GM18517 (cell line): ENCODE results near the gene EEIG1.
"Not testable (repeated sequence)": the region's sequence is repeated elsewhere in the genome, so short reads cannot be mapped to it uniquely, and the experiment has no call there.

Experiments used
- ATAC-seq: cut with Tn5 transposase; IDR thresholded peaks from one replicate; pipeline ENCODE4 v1.9.1; 2021; ENCODE audit warnings: mild to moderate bottlenecking, moderate library complexity; ENCODE audit not compliant: unreplicated experiment

EEIG1 gene

DNA sequence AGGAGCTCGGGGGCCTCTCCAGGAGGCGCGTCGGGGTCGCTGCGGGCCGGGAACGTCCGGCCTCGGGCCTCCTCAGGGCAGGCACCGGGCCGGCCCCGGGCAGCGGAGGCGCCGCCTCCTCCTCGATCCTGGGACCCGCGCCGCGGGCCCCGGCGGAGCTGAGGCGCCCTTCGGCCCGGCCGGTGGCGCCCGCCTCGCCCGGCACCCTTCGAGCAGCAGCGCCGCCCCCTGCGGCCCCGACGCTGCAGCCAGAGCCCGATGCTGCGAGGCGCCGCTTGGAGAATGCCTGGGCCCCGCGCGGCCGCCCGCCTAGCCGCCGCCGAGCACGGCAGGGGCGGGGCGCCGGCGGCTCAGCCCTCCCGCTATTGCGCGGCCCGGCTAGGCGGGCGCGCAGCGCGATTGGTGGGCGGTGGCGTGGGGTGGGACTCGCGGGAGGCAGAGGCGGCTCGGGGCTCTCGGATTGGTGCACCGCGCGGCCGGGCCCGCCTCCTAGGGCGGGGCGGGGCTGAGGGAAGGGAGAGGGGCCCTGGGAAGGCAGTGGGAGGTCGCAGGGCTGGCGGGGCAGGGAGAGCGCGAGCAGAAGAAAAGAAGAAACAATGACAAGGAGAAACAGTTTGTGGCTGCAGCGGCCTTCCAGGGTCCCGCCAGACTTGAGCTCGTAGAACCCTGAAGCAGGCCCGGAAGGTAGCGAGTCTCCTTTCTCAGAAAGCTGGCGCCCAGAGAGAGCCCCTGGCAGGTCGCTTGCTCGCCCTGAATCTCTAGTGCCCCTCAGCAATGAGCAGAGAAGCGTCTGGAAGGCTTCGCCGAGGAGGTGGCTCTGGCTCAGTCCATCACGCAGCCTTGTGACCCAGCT, at the start of gene EEIG1:
Gene EEIG1 (minus strand): TSS at position 284 of the 853 bp plus-strand sequence. CDS start 852 bp downstream, outside the sequence.
- peak; percentile 50 for ATAC-seq

DNA sequence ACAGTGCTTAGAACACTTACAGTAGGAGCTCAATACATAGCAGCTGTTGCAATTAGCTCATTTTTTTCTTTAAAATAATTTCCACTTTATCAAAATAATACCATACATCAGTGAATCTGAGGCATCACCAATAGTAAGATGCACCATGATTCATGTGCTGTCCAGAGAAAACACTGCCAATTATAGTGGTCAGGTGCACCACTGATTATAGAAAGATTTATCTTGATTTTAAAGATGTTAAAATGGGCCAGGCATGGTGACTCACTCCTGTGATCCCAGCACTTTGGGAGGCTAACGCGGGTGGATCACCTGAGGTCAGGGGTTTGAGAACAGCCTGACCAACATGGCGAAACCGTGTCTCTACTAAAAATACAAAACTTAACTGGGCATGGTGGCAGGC, 46.9 kb upstream of the EEIG1 start:
- ATAC-seq = no peak

DNA sequence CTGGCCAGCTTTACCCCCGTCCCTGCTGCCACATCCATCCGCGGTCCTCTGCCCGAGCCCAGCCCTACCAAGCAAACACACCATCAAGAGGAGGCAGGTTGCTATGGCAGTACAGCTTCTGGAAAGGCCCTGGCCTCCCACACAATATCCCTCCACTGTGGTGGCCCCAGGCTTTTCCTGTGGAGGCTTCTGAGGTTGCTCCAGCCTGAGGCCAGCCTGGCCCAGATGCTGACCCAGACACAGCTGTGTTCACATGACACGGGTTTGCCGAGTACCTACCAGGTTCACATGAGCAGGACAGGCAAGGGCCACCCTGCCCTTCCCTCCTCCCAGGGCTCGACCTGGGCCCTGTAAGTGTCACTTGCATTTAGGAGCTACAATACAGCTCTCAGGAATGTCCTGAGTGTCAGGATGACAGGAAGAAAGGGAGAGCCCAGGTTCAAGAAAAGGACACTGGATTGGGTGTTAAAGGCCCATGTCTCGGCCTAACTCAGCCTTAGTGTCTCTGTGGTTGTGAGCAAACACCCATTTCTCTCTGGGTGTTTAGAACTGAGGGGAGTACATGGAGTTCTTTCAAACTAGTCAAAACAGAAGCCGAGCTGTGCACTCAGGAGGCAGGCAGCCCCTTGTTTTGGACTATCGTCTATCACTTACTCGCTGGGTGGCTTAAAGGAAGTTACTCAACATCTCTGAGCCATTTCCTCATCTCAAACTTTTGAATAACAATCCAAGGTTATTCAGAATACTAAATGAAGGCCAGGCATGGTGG, 46.2 kb upstream of the EEIG1 start:
- no peak for ATAC-seq

DNA sequence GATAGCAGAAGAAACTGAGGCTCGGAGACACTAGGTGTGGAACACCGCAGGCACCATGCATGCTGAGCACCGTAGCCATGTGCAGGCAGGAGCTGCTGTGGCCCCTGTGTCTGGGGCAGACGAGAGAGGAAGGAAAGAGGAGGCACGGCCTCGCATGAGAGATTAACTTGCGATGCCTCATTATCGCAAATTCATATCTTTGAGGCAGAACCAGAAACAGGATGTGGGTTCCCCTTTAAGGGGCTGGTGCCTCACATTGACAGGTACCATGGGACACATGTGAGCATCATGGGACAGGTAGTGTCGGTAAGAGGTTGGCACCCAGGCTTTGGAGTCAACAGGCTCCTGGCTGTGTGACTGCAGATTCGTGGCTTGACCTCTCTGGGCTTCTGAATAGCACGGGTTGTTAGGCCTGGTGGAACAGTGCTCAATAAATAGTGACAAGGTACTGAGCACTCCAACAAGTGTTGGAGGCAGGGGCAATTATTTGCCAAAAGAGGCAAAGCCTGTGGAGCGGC, 45.5 kb upstream of the EEIG1 start:
- no peak for ATAC-seq

DNA sequence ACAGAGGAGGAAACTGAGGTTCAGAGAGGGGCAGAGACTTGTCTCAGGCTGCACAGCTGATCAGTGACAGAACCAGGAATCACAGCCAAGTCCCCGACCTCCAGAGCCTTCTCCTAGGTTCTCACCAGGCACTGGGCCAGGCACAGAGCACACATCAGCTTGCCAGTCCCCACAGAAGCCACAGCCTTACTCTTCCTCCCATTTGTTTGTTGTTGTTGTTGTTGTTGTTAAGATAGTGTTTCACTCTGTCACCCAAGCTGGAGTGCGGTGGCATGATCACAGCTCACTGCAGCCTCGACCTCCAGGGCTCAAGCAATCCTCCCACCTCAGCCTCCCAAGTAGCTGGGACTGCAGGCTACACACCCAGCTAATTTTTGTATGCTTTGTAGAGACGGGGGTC, 44.9 kb upstream of the EEIG1 start:
- ATAC-seq = no peak

DNA sequence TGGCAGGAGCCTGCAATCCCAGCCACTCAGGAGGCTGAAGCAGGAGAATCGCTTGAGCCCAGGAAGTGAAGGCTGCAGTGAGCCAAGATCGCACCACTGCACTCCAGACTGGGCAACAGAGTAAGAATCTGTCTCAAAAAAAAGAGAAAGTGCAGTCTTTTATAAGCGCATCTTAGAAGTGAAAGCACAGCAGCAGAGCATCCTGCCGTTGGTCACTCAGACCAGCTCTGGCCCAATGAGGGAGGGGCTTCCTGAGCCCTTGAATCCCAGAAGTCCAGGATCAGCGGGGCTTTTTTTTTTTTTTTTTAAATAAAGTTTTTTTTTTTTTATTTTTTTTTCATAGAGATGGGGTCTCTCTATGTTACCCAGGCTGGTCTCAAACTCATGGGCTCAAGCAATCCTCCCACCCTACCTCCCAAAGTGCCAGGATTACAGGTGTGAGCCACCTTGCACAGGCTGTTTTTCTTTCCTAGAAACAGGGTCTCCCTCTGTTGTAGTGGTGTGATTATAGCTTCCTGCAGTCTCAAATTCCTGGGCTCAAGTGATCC, 44.0 kb upstream of the EEIG1 start:
- ATAC-seq = no peak

DNA sequence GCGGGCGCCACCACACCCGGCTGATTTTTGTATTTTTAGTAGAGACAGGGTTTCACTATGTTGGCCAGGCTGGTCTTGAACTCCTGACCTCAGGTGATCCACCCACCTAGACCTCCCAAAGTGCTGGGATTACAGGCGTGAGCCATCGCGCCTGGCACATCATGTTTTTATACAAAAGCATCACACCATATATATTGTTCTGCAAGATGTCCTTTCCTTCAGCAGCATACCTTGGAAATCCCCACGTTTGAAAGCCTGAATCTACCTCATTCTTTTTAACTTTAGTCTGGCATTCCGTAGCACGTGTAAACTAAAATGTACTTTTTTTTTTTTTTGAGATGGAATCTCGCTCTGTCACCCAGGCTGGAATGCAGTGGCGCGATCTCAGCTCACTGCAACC, 42.9 kb upstream of the EEIG1 start:
- not testable (repeated sequence) for ATAC-seq

DNA sequence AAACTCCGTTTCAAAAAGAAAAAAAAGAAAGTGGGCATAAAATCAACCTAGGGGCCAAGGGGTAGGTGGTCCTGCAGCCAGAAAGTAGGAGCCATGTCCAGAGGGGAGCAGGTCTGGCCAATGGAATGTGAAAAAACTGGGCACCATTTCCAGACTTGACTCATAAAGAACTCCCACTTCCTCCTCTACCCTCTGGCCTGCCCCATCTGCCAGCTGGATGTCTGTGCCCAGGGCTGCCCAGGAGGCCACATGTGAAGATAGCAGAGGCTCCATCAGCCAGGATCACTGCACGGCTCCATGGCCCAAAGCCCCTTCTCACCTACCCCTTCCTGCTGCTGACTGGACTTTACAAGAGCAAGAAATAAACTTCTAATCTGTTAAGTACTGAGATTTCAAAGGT, 42.1 kb upstream of the EEIG1 start:
- ATAC-seq = no peak

DNA sequence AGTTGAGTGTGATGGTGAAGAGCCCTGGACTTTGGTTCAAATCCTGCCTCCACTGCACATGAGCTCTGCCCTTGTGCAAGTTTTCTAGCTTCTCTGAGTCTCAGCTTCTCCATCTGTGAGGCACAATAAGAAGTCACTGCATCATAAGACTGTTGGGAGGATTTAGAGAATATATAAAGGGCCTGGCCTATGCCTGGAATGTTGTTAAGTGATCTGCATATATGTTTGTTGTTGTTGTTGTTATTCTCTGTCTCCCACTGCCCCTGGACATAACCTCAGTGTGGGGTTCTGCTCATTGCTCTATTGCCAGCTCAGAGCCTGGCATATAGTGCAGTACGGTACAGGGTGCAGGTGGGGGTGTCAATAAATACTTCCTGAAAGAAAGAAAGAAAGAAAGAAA, 40.3 kb upstream of the EEIG1 start:
- no peak for ATAC-seq

DNA sequence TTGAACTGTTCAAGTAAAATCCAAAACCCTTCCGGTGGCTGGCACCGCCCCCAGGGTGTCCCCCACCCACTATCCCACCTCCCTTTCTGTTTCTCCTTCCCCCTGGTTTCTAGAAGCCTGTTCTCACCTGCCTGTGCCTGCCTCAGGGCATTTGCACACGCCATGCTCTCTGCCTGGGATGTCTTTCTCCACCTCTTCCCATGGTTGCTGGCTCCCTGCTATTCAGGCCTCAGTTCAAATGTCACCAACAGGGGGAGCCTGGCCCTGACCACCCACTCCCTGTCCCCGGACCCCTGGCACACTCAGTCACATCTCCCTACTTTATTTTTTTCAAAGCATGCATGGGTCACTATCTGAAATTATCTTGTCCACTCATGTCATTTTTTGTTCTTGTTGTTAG, 39.9 kb upstream of the EEIG1 start:
- no peak for ATAC-seq

DNA sequence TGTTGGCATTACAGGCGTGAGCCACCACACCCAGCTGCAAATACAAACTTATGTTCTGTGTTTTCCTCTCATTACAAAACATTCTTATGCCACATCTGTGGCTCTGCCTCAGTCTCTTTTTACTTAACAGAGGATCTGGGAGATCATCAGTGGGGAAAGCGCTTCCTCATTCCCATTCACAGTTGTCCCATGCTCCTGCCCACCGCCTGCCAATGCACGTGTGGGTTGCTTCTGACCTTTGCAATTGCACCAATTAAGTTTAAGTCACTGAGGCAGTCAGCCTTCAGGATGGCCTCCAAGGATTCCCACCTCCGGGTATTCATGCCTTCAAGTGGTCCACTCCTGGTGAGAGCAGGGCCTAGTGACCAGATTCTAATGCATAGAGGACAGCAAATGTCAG, 34.9 kb upstream of the EEIG1 start:
- ATAC-seq = no peak

DNA sequence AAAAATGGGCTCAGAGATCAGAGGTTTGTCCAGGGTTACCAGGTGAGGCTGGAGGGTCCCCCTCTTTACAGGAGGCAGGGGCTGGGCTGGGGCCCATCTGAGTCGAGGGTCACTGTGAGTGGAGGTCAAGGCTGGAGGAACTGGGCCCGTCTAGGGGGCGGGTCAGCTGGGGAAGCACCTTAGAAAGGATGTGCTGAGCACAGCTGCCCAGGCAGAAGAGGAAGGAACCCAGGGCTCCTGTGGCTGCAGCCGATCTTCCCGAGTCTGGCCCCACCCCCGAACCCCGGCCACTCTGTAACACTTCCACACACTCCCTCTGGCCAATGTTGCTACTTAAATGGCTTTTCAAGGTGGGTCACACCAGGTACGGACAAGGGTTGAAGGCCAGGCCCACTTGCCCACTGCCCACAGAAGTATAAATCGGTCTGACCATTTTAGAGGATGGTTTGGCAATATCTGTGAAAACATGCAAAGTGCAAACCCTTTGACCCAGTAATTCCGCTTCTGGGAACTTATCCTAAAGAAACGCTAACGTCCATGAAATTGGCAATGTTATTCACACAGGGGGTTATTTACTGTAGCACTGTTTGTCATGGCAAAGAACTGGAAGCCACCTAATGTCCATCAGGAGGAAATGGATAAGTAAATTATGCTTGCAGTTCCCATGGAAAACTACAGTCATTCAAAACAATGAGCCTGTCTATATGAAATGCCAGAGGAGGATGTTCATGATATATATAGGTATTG, 30.5 kb upstream of the EEIG1 start:
- no peak for ATAC-seq

DNA sequence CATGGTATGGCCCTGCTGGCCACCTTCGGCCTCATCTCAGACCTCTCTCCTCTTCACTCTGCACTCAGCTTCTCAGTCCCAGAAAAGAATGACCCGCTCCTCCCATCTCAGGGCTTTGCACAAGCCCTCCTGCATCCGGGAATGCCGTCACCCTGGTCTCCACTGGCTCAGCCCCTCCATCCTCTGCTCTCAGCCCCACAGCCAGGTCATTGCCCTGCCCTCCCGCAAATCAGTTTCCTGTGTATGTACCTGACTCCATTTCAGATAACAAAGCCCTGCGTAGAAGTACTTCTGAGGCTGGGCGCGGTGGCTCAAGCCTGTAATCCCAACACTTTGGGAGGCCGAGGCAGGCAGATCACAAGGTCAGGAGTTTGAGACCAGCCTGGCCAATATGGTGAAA, 28.9 kb upstream of the EEIG1 start:
- no peak for ATAC-seq

DNA sequence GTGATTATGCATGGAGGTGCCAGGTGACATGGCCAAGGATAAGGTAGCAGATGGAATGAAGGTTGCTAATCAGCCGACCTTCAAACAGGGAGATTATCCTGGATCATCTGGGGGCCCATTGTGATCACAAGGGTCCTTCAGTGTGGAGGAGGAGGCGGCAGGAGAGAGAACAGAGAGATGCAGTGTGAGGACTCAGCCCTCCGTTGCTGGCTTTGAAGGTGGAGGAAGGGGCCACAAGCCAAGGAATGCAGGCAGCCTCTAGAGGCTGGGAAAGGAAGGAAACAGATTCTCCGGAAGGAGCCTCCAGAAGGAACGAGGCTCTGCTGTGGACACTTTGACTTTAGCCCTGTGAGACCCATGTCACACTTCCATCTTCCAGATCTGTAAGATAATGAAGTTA, 27.4 kb upstream of the EEIG1 start:
- no peak for ATAC-seq

DNA sequence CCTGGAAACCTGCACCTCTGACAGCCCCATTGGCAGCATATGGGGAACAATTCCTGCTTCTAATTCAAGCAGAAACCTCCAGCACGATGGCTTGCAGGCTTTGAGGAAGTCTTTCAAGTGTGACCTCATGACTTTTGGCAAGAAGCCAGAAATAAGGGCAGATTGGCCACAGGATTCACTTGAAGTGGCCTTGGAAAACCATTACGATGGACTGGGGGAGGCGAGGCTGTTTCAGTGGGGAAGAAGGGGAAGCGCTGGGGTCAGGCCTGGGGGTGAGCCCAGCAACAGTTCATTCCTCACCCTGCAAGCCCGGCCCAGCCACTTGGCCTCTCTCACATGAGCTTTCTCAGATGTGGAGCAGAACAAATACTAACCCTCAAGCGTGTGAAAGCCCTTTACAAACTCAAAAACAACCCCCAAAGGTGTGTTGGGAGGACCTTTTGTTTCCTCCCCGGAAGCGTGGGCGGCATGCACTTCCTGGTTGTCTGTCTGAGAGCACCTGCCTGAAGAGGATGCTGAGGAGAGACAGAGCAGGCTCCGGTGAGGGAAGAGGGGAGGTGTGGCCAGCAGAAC, 26.9 kb upstream of the EEIG1 start:
- ATAC-seq = peak; percentile 61

DNA sequence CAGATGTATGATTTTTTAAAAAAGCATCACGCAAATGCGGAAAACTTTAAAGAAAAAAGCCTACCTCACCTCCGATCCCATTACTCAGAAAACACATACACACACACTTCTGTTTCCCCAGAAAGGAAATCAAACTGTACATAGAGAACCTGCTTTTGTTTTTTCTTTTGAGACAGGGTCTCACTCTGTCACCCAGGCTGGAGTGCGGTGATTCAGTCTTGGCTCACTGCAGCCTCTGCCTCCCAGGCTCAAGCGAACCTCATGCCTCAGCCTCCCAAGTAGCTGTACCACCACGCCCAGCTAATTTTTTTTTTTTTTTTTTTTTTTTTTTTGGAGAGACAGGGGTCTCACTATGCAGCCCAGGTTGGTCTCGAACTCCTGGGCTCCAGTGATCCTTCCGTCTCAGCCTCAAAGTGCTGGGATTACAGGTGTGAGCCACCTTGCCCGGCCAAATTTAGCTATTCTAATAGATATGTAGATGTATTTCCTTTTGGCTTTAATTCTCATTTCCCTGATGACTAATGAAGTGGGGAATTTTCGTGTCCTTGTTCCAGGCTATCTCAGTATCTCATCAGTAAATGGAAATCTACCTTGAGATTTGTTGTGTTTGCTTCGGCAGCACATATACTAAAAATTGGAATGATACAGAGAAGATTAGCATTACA, 25.7 kb upstream of the EEIG1 start:
- ATAC-seq = no peak

DNA sequence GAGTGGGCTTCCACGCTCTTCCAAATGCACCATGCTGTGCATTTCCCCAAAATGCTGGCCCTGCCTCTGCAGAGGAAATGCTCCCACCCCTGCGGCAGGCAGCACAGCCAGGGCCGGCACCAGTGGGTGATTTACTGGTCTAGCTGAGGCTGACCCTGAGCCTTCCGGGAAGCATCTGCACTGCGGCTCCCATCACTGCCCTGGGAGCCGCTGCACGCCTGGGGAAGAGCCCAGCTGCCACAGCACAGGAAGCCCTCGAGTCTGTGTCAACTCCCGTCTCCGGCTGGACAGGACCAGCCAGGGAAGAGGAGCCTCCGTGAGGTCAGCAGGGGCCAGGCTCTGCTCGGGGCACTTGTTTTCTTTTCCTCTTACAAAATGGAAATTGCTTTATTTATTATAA, 25.1 kb upstream of the EEIG1 start:
- no peak for ATAC-seq

DNA sequence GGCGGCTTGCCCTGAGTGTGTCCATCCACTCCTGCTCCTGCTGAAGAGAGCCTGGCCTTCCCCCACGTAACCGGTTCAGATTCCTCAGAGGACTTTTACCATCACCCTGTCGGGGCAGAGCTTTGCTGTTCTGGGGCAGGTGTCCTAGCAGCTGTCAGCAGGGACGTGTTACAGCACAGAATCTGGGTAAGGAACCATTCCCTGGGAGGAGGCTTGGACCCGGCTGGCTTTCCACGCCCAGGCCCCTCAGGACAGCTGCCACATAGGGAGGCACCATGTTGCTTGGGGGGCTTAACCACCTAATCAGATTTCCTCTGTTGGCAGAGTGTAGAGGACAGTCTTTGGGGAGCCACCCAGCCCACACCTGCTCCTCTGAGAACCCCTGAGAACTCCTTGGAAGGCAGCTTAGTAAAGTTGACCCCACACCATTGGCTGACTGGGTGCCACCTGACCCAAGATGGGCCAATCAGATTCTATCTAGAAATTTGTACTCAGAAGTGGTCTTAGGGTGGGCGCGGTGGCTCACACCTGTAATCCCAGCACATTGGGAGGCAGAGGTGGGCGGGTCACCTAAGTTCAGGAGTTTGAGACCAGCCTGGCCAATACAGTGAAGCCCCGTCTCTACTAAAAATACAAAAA, 23.3 kb upstream of the EEIG1 start:
- no peak for ATAC-seq

DNA sequence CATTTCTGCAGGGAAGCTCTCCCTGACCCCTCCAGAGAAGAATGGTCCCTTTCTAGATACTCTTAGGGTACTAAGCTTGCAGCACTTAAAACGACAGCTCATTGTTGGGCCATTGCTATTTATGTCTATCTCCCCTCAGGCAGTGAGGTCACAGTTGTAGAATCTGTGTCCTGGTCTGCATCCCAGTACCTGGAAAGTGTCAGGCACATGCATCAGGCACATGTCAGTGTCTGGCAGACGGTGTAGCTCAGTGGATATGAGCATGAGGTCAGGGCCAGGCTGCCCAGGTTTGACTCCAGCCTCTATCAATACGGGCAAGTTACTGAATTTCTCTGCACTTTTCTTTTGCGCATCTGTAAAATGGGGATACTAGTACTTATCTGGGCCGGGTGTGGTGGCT, 22.2 kb upstream of the EEIG1 start:
- ATAC-seq = no peak
